Measurements from ENCODE around the gene MMP24.

GRCh38 chr20:35280523-35280922 is 54.0 kb downstream of the MMP24 start:
- TF ChIP-seq CTCF (IDR thresholded peaks at IDR 0.05) (no peak), POLR2A (IDR thresholded peaks at IDR 0.05) (no peak)

Measured in right lobe of liver (tissue), 4 donors.